ENCODE results near the gene CYP2A6. TPM values are rescaled to one million over a fixed set of nuclear protein-coding genes. Genes with fewer than 3 reads are reported as not detected.

CYP2A6 gene
- total RNA-seq, 1 experiment from 2014 or later: 0.28 TPM

DNA sequence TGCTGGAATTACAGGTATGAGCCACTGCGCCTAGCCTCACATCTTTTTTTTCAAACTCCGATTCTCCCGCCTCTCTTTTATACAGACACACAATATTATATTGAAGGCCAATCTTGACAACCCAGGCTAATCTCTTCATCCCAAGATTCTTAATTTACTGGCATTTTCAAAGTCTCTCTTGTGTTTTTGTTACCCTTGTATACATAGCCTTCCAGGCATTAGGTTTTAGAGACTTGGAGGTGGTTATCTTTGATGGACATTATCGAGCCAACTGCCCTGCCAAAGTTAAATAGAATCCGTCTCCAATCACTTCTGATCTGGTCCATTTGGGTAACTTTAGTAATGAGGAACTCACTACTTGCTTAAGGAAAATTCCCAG lies 46.2 kb upstream of the CYP2A6 start:
- TF ChIP-seq, protein P1, sequence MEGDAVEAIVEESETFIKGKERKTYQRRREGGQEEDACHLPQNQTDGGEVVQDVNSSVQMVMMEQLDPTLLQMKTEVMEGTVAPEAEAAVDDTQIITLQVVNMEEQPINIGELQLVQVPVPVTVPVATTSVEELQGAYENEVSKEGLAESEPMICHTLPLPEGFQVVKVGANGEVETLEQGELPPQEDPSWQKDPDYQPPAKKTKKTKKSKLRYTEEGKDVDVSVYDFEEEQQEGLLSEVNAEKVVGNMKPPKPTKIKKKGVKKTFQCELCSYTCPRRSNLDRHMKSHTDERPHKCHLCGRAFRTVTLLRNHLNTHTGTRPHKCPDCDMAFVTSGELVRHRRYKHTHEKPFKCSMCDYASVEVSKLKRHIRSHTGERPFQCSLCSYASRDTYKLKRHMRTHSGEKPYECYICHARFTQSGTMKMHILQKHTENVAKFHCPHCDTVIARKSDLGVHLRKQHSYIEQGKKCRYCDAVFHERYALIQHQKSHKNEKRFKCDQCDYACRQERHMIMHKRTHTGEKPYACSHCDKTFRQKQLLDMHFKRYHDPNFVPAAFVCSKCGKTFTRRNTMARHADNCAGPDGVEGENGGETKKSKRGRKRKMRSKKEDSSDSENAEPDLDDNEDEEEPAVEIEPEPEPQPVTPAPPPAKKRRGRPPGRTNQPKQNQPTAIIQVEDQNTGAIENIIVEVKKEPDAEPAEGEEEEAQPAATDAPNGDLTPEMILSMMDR (conservative IDR thresholded peaks at IDR 0.05): no peak
- DNase-seq: no peak
- Histone ChIP-seq H2BK20ac (ENCODE audit: low read depth, low read length, poor library complexity, severe bottlenecking) (no peak overlapping the region), H3K4me2 (ENCODE audit: insufficient read depth, insufficient read length, low read length) (no peak overlapping the region), H2AK5ac (ENCODE audit: insufficient read length, low read length) (no peak overlapping the region), H2BK120ac (ENCODE audit: low read depth, low read length, poor library complexity, severe bottlenecking) (no peak overlapping the region), H3K18ac (ENCODE audit: insufficient read length, low read depth, low read length) (no peak overlapping the region), H4K5ac (ENCODE audit: insufficient read length, low read depth, low read length) (no peak overlapping the region), H3K79me1 (ENCODE audit: insufficient read depth, low read depth, low read length, poor library complexity, severe bottlenecking) (no peaks in the 10 kb centered on the region), H2BK15ac (ENCODE audit: low read depth, low read length) (no peak overlapping the region), H4K91ac (ENCODE audit: insufficient read length, low read depth, low read length) (no peak overlapping the region), H3K4me1 (ENCODE audit: insufficient read depth, low read length) (no peaks in the 10 kb centered on the region; the same call in 1 of the 2 replicates), H3K27ac (ENCODE audit: insufficient read length, low read depth, low read length) (no peak overlapping the region), H3K9ac (ENCODE audit: extremely low read depth, insufficient read length, low read length) (no peak overlapping the region), H3K27me3 (ENCODE audit: insufficient read depth, low read length) (no peaks in the 10 kb centered on the region), H3T11ph (ENCODE audit: low read length) (no peak overlapping the region), H3K23ac (ENCODE audit: insufficient read length, low read depth, low read length) (no peak overlapping the region), H3K9me3 (ENCODE audit: control insufficient read depth, low read depth, low read length) (no peaks in the 10 kb centered on the region), H4K8ac (replicated peaks; ENCODE audit: insufficient read length, low read depth, low read length) (no peak overlapping the region), H2BK5ac (ENCODE audit: insufficient read length, low read length) (no peak overlapping the region), H3K79me2 (ENCODE audit: insufficient read depth, low read length) (no peaks in the 10 kb centered on the region), H3K4ac (ENCODE audit: low read depth, low read length) (no peak overlapping the region), H2AFZ (ENCODE audit: low read length) (no peak overlapping the region), H2BK12ac (ENCODE audit: insufficient read length, low read depth, low read length) (no peak overlapping the region), H3K23me2 (ENCODE audit: insufficient read length, low read depth, low read length, poor library complexity, severe bottlenecking) (no peaks in the 10 kb centered on the region), H3K14ac (ENCODE audit: insufficient read depth, low read length) (no peak overlapping the region), H4K20me1 (ENCODE audit: control insufficient read depth, insufficient read depth, insufficient read length) (no peaks in the 10 kb centered on the region), H3K56ac (ENCODE audit: insufficient read length, low read depth, low read length) (no peak overlapping the region)
- Mint-ChIP-seq H3K36me3 (ENCODE audit: insufficient read depth in 1 of 3, low read depth in 3 of 3) (no peaks in the 10 kb centered on the region), H3K9me3 (no peaks in the 10 kb centered on the region), H3K4me3 (no peak overlapping the region), H3K27me3 (ENCODE audit: low read depth) (peaks cover 24% of the 10 kb centered on the region), H3K27ac (no peak overlapping the region), H3K4me1 (peaks cover 8 to 9% of the 10 kb centered on the region in 2 experiments; a peak in 3 of 4 replicates)
- WGBS (ENCODE audit: extremely low coverage, insufficient read length, low lambda C conversion rate): no CpG with 5 or more reads among the region's 5 CpGs
